Fibroblast of lung (primary cell): ENCODE data around the gene LYPD6. TPM values are rescaled to one million over a fixed set of nuclear protein-coding genes. Genes with fewer than 3 reads are reported as not detected.

Experiments
- DNase-seq, 2 donors: peaks; one replicate each; pipeline versions ENCODE4 v3.0.0 to v3.0.0-alpha.2; 2010; ENCODE audit warnings: low read depth in 2 of 2
- H2AFZ ChIP-seq: 2 replicates; pipeline ENCODE4 v1.5.1; 2012; ENCODE audit warnings: low read length, control low read depth, inconsistent platforms
- H3K27ac ChIP-seq: 2 replicates; pipeline ENCODE4 v1.5.1; 2011; ENCODE audit warnings: low read length, control low read depth; ENCODE audit not compliant: insufficient read depth
- H3K27me3 ChIP-seq: 2 replicates; pipeline ENCODE4 v1.5.1; 2011; ENCODE audit warnings: mild to moderate bottlenecking, low read length; ENCODE audit not compliant: control insufficient read depth, insufficient read depth
- H3K36me3 ChIP-seq: 2 replicates; pipeline ENCODE4 v1.5.1; 2011; ENCODE audit warnings: low read length; ENCODE audit not compliant: control insufficient read depth, insufficient read depth
- H3K4me1 ChIP-seq: 2 replicates; pipeline ENCODE4 v1.5.1; 2011; ENCODE audit warnings: low read length; ENCODE audit not compliant: control insufficient read depth, insufficient read depth; ENCODE audit errors: extremely low read depth
- H3K4me2 ChIP-seq: 2 replicates; pipeline ENCODE4 v1.5.1; 2011; ENCODE audit warnings: low read length, control low read depth; ENCODE audit not compliant: insufficient read depth; ENCODE audit errors: extremely low read depth
- H3K4me3 ChIP-seq, 4 experiments: fragments of 200-600 bp in 1 of 4; sonication (generic) in 1 of 4; replicated peaks in 1 of 4; 2 replicates each; pipeline ENCODE4 v1.5.1; 2011 to 2016; ENCODE audit warnings: low read length in 4 of 4, low read depth in 3 of 4, mild to moderate bottlenecking in 3 of 4, control low read depth in 2 of 4, inconsistent platforms in 1 of 4, mixed read lengths in 1 of 4; ENCODE audit not compliant: insufficient read depth in 1 of 4; ENCODE audit errors: control extremely low read depth in 1 of 4
- H3K79me2 ChIP-seq: 2 replicates; pipeline ENCODE4 v1.5.1; 2012; ENCODE audit warnings: mild to moderate bottlenecking, low read length, inconsistent platforms; ENCODE audit not compliant: control insufficient read depth, insufficient read depth
- H3K9ac ChIP-seq: 2 replicates; pipeline ENCODE4 v1.5.1; 2011; ENCODE audit warnings: mild to moderate bottlenecking, low read length, control low read depth; ENCODE audit not compliant: insufficient read depth
- H3K9me3 ChIP-seq: 2 replicates; pipeline ENCODE4 v1.5.1; 2012; ENCODE audit warnings: low read depth, low read length; ENCODE audit not compliant: control insufficient read depth, insufficient read depth
- H4K20me1 ChIP-seq: 2 replicates; pipeline ENCODE4 v1.5.1; 2011; ENCODE audit warnings: low read length; ENCODE audit not compliant: control insufficient read depth, insufficient read depth; ENCODE audit errors: extremely low read depth
- EZH2 ChIP-seq: IDR thresholded peaks from 2 replicates; pipeline ENCODE4 v1.5.1; 2012; ENCODE audit warnings: low read length, control low read depth, mild to moderate bottlenecking; ENCODE audit errors: missing control alignments
- polyA plus RNA-seq, 2 donors: library from polyadenylated mRNA; depleted of rRNA in 1 of 2; stranded (reverse) in 1 of 2; unstranded in 1 of 2; fragments of >200 nt; gene quantifications; 2 replicates each; pipeline ENCODE4 v1.2.1, GENCODE V29; 2011 to 2012; ENCODE audit warnings: missing spikeins in 1 of 2
- total RNA-seq: library from RNA; depleted of rRNA; stranded (reverse); fragments of >200 nt; gene quantifications from 2 replicates; pipeline ENCODE4 v1.2.1, GENCODE V29; 2014
- TF ChIP-seq, protein P1 (sequence below), 2 donors: IDR thresholded peaks in 1 of 2; conservative IDR thresholded peaks in 1 of 2; 1 replicate in 1 of 2; 2 replicates in 1 of 2; pipeline ENCODE4 v1.5.1; 2011 to 2012; ENCODE audit warnings: low read length in 2 of 2, control low read depth in 1 of 2, inconsistent platforms in 1 of 2, low read depth in 1 of 2, mild to moderate bottlenecking in 1 of 2

LYPD6 gene
- total and polyA plus RNA-seq, 2 donors (not counting 1 experiment from before 2014, with no cell fraction given): 0.17 to 3.7 TPM

DNA sequence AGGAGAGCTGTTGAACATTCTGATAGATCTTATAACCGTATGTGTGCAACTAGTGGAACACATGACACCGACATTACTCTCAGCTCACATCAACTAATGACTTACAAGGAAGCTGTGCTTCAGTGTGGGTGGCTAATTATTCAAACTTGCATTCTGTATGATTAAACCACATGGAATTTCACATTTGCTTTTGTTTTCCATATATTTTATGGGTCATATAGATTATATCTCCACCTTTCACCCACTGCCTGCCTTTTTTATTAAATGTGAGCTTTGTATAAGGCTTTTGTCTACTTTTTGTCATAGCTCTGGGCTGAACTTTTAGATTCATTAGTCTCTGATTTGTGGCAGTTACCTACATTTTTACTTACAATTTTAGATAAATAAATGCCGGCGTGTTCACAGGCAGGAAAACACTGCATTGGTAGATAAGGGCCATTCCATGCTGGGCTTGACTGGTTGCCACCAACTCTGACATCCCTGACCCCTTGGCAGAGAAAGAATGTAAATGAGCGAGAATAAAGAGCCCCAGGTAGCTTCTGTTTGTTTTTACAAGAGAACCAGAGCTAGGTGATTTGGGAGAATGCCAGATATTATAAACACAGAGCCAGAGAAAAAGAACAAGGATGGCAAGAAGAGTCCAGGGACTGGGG is 35.7 kb downstream of the LYPD6 start:
- no peaks in the 10 kb centered on the region for H3K9me3 ChIP-seq
- DNase-seq: peak; percentile 24 to 82
- no peak overlapping the region for H3K27ac ChIP-seq
- H3K4me1 ChIP-seq: no peaks in the 10 kb centered on the region
- no peak overlapping the region for H3K9ac ChIP-seq
- H3K4me3 ChIP-seq: no peak overlapping the region
- H3K79me2 ChIP-seq: no peaks in the 10 kb centered on the region
- TF ChIP-seq, protein P1, sequence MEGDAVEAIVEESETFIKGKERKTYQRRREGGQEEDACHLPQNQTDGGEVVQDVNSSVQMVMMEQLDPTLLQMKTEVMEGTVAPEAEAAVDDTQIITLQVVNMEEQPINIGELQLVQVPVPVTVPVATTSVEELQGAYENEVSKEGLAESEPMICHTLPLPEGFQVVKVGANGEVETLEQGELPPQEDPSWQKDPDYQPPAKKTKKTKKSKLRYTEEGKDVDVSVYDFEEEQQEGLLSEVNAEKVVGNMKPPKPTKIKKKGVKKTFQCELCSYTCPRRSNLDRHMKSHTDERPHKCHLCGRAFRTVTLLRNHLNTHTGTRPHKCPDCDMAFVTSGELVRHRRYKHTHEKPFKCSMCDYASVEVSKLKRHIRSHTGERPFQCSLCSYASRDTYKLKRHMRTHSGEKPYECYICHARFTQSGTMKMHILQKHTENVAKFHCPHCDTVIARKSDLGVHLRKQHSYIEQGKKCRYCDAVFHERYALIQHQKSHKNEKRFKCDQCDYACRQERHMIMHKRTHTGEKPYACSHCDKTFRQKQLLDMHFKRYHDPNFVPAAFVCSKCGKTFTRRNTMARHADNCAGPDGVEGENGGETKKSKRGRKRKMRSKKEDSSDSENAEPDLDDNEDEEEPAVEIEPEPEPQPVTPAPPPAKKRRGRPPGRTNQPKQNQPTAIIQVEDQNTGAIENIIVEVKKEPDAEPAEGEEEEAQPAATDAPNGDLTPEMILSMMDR (conservative IDR thresholded peaks at IDR 0.05 in 1 of 2, IDR thresholded peaks at IDR 0.05 in 1 of 2; ENCODE audit: low read depth in 1 of 2, low read length in 2 of 2): no peak
- no peak for TF ChIP-seq EZH2
- no peaks in the 10 kb centered on the region for H3K27me3 ChIP-seq
- no peak overlapping the region for H2AFZ ChIP-seq
- H4K20me1 ChIP-seq: no peaks in the 10 kb centered on the region
- H3K4me2 ChIP-seq: no peak overlapping the region
- no peaks in the 10 kb centered on the region for H3K36me3 ChIP-seq

DNA sequence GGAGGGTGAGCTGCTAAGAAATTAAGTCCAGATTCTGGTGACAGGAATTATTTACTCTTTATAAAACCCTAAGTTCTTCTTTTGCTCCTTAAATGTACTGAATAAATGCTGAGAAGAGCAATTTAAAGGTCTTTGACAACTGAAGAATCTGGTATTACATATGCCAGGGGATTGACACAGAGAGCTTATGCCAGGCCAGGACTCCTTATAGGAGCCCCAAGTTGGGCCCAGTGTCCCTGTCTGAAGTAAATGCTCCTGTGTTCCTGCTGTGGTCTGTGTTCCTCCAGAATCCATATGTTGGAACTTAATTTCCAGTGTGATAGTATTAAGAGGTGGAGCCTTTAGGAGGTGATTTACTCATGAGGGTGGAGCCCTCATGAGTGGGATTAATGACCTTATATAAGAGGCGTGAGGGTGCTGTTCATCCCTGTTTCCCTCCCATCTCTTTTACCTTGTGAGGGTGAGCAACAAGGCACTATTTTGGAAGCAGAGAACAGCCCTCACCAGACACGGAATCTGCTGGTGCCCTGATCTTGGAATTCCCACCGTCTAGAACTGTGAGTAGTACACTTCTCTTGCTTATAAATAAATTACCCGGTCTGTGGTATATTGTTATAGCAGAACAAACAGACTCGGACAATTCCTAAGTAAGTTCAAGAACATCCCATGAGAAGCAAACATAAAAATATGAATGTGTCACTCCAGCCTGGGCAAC is 39.8 kb downstream of the LYPD6 start:
- Histone ChIP-seq H4K20me1 (no peaks in the 10 kb centered on the region), H3K36me3 (no peaks in the 10 kb centered on the region), H3K4me2 (no peak overlapping the region), H3K9ac (no peak overlapping the region), H2AFZ (no peak overlapping the region), H3K27ac (no peak overlapping the region), H3K4me3 (no peak overlapping the region), H3K9me3 (no peaks in the 10 kb centered on the region), H3K4me1 (no peaks in the 10 kb centered on the region), H3K27me3 (no peaks in the 10 kb centered on the region), H3K79me2 (no peaks in the 10 kb centered on the region)
- no peak for TF ChIP-seq EZH2
- TF ChIP-seq, protein P1 (conservative IDR thresholded peaks at IDR 0.05 in 1 of 2, IDR thresholded peaks at IDR 0.05 in 1 of 2; ENCODE audit: low read depth in 1 of 2, low read length in 2 of 2): no peak
- no peak for DNase-seq

DNA sequence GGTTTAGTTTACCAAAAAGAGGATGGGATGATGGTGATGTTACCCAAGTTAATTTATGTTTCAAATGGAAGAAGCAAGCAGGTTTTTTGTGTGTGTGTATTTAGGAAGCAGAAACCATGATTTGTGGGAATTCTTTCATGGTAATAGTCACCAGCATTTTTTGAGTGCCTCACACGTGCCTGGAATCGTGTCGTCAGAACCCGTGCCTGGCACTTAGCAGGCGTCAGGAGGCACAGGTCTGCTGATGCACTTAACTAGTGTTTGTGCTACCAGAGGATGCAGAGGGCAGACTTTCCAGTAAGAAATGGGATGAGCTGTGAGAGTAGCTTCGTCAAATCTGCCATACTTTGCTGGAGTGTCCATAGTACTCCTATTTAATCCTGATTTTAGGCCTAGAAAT is 41.1 kb downstream of the LYPD6 start:
- H3K9me3 ChIP-seq: no peaks in the 10 kb centered on the region
- TF ChIP-seq EZH2: no peak
- TF ChIP-seq, protein P1 (conservative IDR thresholded peaks at IDR 0.05 in 1 of 2, IDR thresholded peaks at IDR 0.05 in 1 of 2; ENCODE audit: low read depth in 1 of 2, low read length in 2 of 2): no peak
- H3K9ac ChIP-seq: no peak overlapping the region
- no peak overlapping the region for H3K27ac ChIP-seq
- H4K20me1 ChIP-seq: no peaks in the 10 kb centered on the region
- no peak overlapping the region for H3K4me2 ChIP-seq
- H3K36me3 ChIP-seq: no peaks in the 10 kb centered on the region
- H3K4me1 ChIP-seq: no peaks in the 10 kb centered on the region
- DNase-seq: no peak
- H2AFZ ChIP-seq: no peak overlapping the region
- no peak overlapping the region for H3K4me3 ChIP-seq
- no peaks in the 10 kb centered on the region for H3K27me3 ChIP-seq
- no peaks in the 10 kb centered on the region for H3K79me2 ChIP-seq
